GM12878 (cell line): ENCODE data around the gene SLC25A44. TPM values are rescaled to one million over a fixed set of nuclear protein-coding genes. Genes with fewer than 3 reads are reported as not detected.
A peak's percentile ranks its signal among the peaks of the same experiment; 100 is the strongest.

ENCODE experiments used
- ATAC-seq: fragments of 200-7000 bp; cut with Tn5 transposase; 3 replicates; pipeline ENCODE4 v1.9.1; 2020; ENCODE audit warnings: mild to moderate bottlenecking, moderate library complexity
- BruUV-seq: library from RNA; stranded (reverse); fragments of 400-500 nt; replicated peaks from 2 replicates; lab custom pipeline; 2021; lab: Mats Ljungman, UMichigan
- CTCF ChIA-PET: fragments of 300-600 bp; sonication (Branson Sonifier 250); formaldehyde crosslinking; extraction: SDS; loops from one replicate; lab custom pipeline; 2021; ENCODE audit warnings: inconsistent platforms; lab: Yijun Ruan, JAX
- POLR2A ChIA-PET: fragments of 350-600 bp; formaldehyde crosslinking; extraction: SDS; loops from one replicate; lab custom pipeline; 2021; ENCODE audit warnings: inconsistent platforms; lab: Charles Lee
- RAD21 ChIA-PET: fragments of 300-600 bp; sonication (Branson Sonifier 250); formaldehyde crosslinking; loops from one replicate; lab custom pipeline; 2023; ENCODE audit warnings: antibody characterized with exemption; ENCODE audit not compliant: unreplicated experiment; lab: Charles Lee
- SMC1A ChIA-PET: fragments of 300-600 bp; sonication (Branson Sonifier 250); formaldehyde crosslinking; loops from one replicate; lab custom pipeline; 2023; ENCODE audit not compliant: unreplicated experiment, uncharacterized antibody; lab: Charles Lee
- DNase-seq: peaks from one replicate; pipeline ENCODE4 v3.0.0-alpha.2; 2011; ENCODE audit warnings: low read depth, low spot score
- FAIRE-seq: peaks from 3 replicates; lab custom pipeline; 2011; peaks lifted over from hg19 to GRCh38; lab: Jason Lieb, UNC
- H2AFZ ChIP-seq: 2 replicates; pipeline ENCODE4 v1.6.0; 2011; ENCODE audit warnings: low read depth, low read length, control low read depth; ENCODE audit not compliant: control insufficient read depth
- H3K27ac ChIP-seq: 2 replicates; pipeline ENCODE4 v1.5.1; 2011; ENCODE audit warnings: control low read depth; ENCODE audit not compliant: control insufficient read depth, insufficient read depth
- H3K27me3 ChIP-seq, 2 experiments: replicated peaks in 1 of 2; 2 replicates each; pipeline versions ENCODE4 v1.6.0 to v1.6.1; 2011; ENCODE audit warnings: low read length in 1 of 2; ENCODE audit not compliant: control insufficient read depth in 2 of 2, insufficient read depth in 2 of 2
- H3K36me3 ChIP-seq, 2 experiments: 2 replicates each; pipeline ENCODE4 v1.5.1; 2011; ENCODE audit warnings: low read length in 1 of 2; ENCODE audit not compliant: control insufficient read depth in 2 of 2, insufficient read depth in 2 of 2
- H3K4me1 ChIP-seq: 2 replicates; pipeline ENCODE4 v1.6.1; 2011; ENCODE audit warnings: mild to moderate bottlenecking, low read length, moderate library complexity, mixed read lengths; ENCODE audit not compliant: control insufficient read depth, insufficient read depth
- H3K4me2 ChIP-seq: 2 replicates; pipeline ENCODE4 v1.6.0; 2011; ENCODE audit warnings: control low read depth; ENCODE audit not compliant: control insufficient read depth, insufficient read depth
- H3K4me3 ChIP-seq: fragments of 200-600 bp; sonication (generic); 2 replicates; pipeline ENCODE4 v1.5.1; 2016
- H3K79me2 ChIP-seq: 2 replicates; pipeline ENCODE4 v1.6.0; 2011; ENCODE audit warnings: low read length; ENCODE audit not compliant: control insufficient read depth, insufficient read depth
- H3K9ac ChIP-seq: 2 replicates; pipeline ENCODE4 v1.8.0; 2011; ENCODE audit warnings: low read length, control low read depth, mixed read lengths; ENCODE audit not compliant: control insufficient read depth, insufficient read depth
- H3K9me3 ChIP-seq: replicated peaks from 3 replicates; pipeline ENCODE4 v1.5.1; 2011; ENCODE audit warnings: mild to moderate bottlenecking, low read length; ENCODE audit not compliant: control insufficient read depth, insufficient read depth
- H4K20me1 ChIP-seq: 2 replicates; pipeline ENCODE4 v1.6.0; 2011; ENCODE audit not compliant: control insufficient read depth, insufficient read depth
- CTCF ChIP-seq, 3 experiments: IDR thresholded peaks in 2 of 3; conservative IDR thresholded peaks in 1 of 3; 2 replicates each; pipeline ENCODE4 v1.5.1; 2011; ENCODE audit warnings: low read depth in 3 of 3, low read length in 3 of 3, mild to moderate bottlenecking in 3 of 3, control low read depth in 2 of 3, moderate library complexity in 2 of 3, inconsistent platforms in 1 of 3, mixed read lengths in 1 of 3; ENCODE audit not compliant: control insufficient read depth in 2 of 3, insufficient read depth in 1 of 3; ENCODE audit errors: extremely low read depth in 1 of 3
- CUX1 ChIP-seq: IDR thresholded peaks from 2 replicates; pipeline ENCODE4 v1.6.1; 2012; ENCODE audit warnings: improper control_type of control experiment, low read depth, low read length; ENCODE audit not compliant: insufficient replicate concordance
- IRF4 ChIP-seq: IDR thresholded peaks from 2 replicates; pipeline ENCODE4 v1.6.1; 2011; ENCODE audit warnings: low read depth, low read length
- MYB ChIP-seq: fragments of 150-350 bp; IDR thresholded peaks from 2 replicates; pipeline ENCODE4 v1.6.1; 2014; ENCODE audit warnings: mild to moderate bottlenecking, low read depth, low read length, borderline replicate concordance
- NR2C1 ChIP-seq: fragments of 450-650 bp; IDR thresholded peaks from 2 replicates; pipeline ENCODE4 v1.6.1; 2017; ENCODE audit warnings: antibody characterized with exemption, mild to moderate bottlenecking, moderate library complexity
- POLR2A ChIP-seq: IDR thresholded peaks from 2 replicates; pipeline ENCODE4 v1.6.1; 2011; ENCODE audit warnings: low read depth, mild to moderate bottlenecking, low read length
- POLR2AphosphoS5 ChIP-seq: IDR thresholded peaks from 2 replicates; pipeline ENCODE4 v1.6.1; 2011; ENCODE audit warnings: mild to moderate bottlenecking, low read length, inconsistent platforms
- RUNX3 ChIP-seq: IDR thresholded peaks from 2 replicates; pipeline ENCODE4 v1.6.1; 2012; ENCODE audit warnings: low read length, inconsistent platforms
- STAT1 ChIP-seq: fragments of 450-650 bp; conservative IDR thresholded peaks from 2 replicates; pipeline ENCODE4 v1.6.1; 2014; ENCODE audit warnings: antibody characterized with exemption, mild to moderate bottlenecking
- STAT3 ChIP-seq: IDR thresholded peaks from 2 replicates; pipeline ENCODE4 v1.6.1; 2011; ENCODE audit warnings: low read depth, low read length, improper control_type of control experiment
- WGBS: methylation state at CpG from one replicate; pipeline ENCODE4 v1.1.6; 2016; ENCODE audit warnings: low lambda C conversion rate; ENCODE audit not compliant: insufficient replicate concordance, insufficient coverage; ENCODE audit errors: missing lambda C conversion rate; 5-methylcytosine and 5-hydroxymethylcytosine counted together
- in situ Hi-C: fragments of 300-500 bp; cut with MboI; formaldehyde crosslinking; loops from 9 replicates; pipeline ENCODE4 v1.14.3; 2018; ENCODE audit warnings: mixed read lengths
- intact Hi-C: fragments of 100-400 bp; cut with micrococcal nuclease; formaldehyde crosslinking; loops from one replicate; pipeline ENCODE4 v1.14.2; 2022; ENCODE audit not compliant: unreplicated experiment
- polyA plus RNA-seq, 11 experiments: library from polyadenylated mRNA; depleted of rRNA in 4 of 11; unstranded in 6 of 11; stranded (reverse) in 5 of 11; fragments of >200 nt; fragmentation: Nextera tagmentation in 4 of 11; fragmentation: Illumina TruSeq in 1 of 11; extraction: Ambion mirVana in 4 of 11; extraction: Trizol in 1 of 11; gene quantifications; 1 replicate in 1 of 11; 2 replicates in 10 of 11; pipeline versions ENCODE4 v1.2.1 to v1.2.3, GENCODE V29; 2011 to 2016; ENCODE audit warnings: inconsistent platforms in 2 of 11, missing spikeins in 2 of 11, low read depth in 1 of 11
- total RNA-seq, 4 experiments: library from RNA; depleted of rRNA in 3 of 4; stranded (reverse); fragments of >200 nt in 3 of 4; fragmentation: Illumina TruSeq in 1 of 4; extraction: Trizol in 1 of 4; gene quantifications; 2 replicates each; pipeline versions ENCODE4 v1.2.1 to v1.2.3, GENCODE V29; 2013 to 2021

The SLC25A44 gene
- total and polyA plus RNA-seq, 10 of the 15 experiments (the other 5 are each of a cell fraction or from before 2014, with no cell fraction given), result 7.1 to 43.3 (median 30.4) TPM

- POLR2A ChIA-PET, result no interaction called here
- in situ Hi-C loops, result no loop called here
- BruUV-seq, result no TSS peak
- RAD21 ChIA-PET, result no interaction called here
- WGBS, result 51% methylated on average over 14 of the region's 14 CpGs
- TF ChIP-seq RUNX3, result peak; percentile 38; the same call in 1 of the 2 replicates
- no peak for TF ChIP-seq NR2C1
- TF ChIP-seq POLR2A, result peak; percentile 14; the same call in 1 of the 2 replicates
- peak; percentile 44; the same call in 1 of the 2 replicates for TF ChIP-seq POLR2AphosphoS5
- FAIRE-seq, result no peak
- Histone ChIP-seq H3K27me3 (no peaks in the 10 kb centered on the region), H2AFZ (no peak within 1 kb of the TSS), H3K9ac (no peak within 1 kb of the TSS), H3K27ac (no peak within 1 kb of the TSS), H3K79me2 (no peaks in the 10 kb centered on the region), H3K4me2 (no peak within 1 kb of the TSS), H3K4me3 (no peak within 1 kb of the TSS), H3K4me1 (peaks cover 25% of the 10 kb centered on the region), H3K9me3 (no peaks in the 10 kb centered on the region), H3K36me3 (peaks cover 0 to 10% of the 10 kb centered on the region in 2 experiments), H4K20me1 (no peaks in the 10 kb centered on the region)
- intact Hi-C loops, result no loop called here
- DNase-seq, result no peak
- CTCF ChIA-PET, result interaction anchor here (0.6 kb wide), 1 partner anchor 103 kb away, joined by 3 read pairs; no protein-coding TSS in a partner anchor
- ATAC-seq, result peak; percentile 6; the same call in 1 of the 3 replicates
- SMC1A ChIA-PET, result interaction anchor here (1.5 kb wide), 1 partner anchor 9 kb away, joined by 3 read pairs; no protein-coding TSS in a partner anchor
Observed at GRCh38 chr1:156241926-156242325, 48.0 kb downstream of the SLC25A44 start, which contains the start of gene BGLAP. Gene BGLAP, plus strand, starts transcription at chr1:156242184. Its CDS starts 48 bp downstream, at chr1:156242232.

- no peak for TF ChIP-seq STAT1
- TF ChIP-seq IRF4, result no peak
- TF ChIP-seq CTCF (IDR thresholded peaks at IDR 0.05 in 2 of 3, conservative IDR thresholded peaks at IDR 0.05 in 1 of 3; ENCODE audit: control insufficient read depth in 2 of 3, extremely low read depth in 1 of 3, insufficient read depth in 1 of 3, low read depth in 3 of 3, low read length in 3 of 3), result no peak
- no peak for TF ChIP-seq MYB
- TF ChIP-seq CUX1, result no peak
- TF ChIP-seq STAT3, result no peak
- H3K4me3 ChIP-seq, result no peak overlapping the region
- SMC1A ChIA-PET, result interaction anchor here (1.5 kb wide), 1 partner anchor 10 kb away, joined by 3 read pairs; no protein-coding TSS in a partner anchor
- DNase-seq, result no peak
- 85% methylated on average over 6 of the region's 10 CpGs for WGBS
- in situ Hi-C loops, result no loop called here
- no peak overlapping the region for H2AFZ ChIP-seq
- CTCF ChIA-PET, result interaction anchor here (0.6 kb wide), 1 partner anchor 102 kb away, joined by 3 read pairs; no protein-coding TSS in a partner anchor
- no peak overlapping the region for H3K27ac ChIP-seq
- H3K9ac ChIP-seq, result no peak overlapping the region
- no peaks in the 10 kb centered on the region for H3K9me3 ChIP-seq
- ATAC-seq, result no peak
- H3K4me2 ChIP-seq, result no peak overlapping the region
- no peak for FAIRE-seq
- no peaks in the 10 kb centered on the region for H3K79me2 ChIP-seq
- H3K27me3 ChIP-seq, result no peaks in the 10 kb centered on the region
- peaks cover 0 to 9% of the 10 kb centered on the region in 2 experiments for H3K36me3 ChIP-seq
- RAD21 ChIA-PET, result no interaction called here
- intact Hi-C loops, result no loop called here
- H4K20me1 ChIP-seq, result no peaks in the 10 kb centered on the region
- BruUV-seq, result no TSS peak
- POLR2A ChIA-PET, result interaction anchor here (0.9 kb wide), 1 partner anchor 29 kb away, joined by 3 read pairs; no protein-coding TSS in a partner anchor
- H3K4me1 ChIP-seq, result peaks cover 25% of the 10 kb centered on the region
Observed at GRCh38 chr1:156242738-156243137, 48.8 kb downstream of the SLC25A44 start.
